Psoas muscle (tissue), 8 donors: ENCODE data around the gene UPP1. TPM values are rescaled to one million over a fixed set of nuclear protein-coding genes. Genes with fewer than 3 reads are reported as not detected.

Experiments
- ATAC-seq, 4 donors: fragments of 200-7000 bp; cut with Tn5 transposase; one replicate each; pipeline ENCODE4 v1.9.1; 2020; ENCODE audit warnings: moderate library complexity in 3 of 4, mild to moderate bottlenecking in 2 of 4
- DNase-seq, 2 donors: peaks; one replicate each; pipeline ENCODE4 v3.0.0-alpha.2; 2020
- H3K27ac ChIP-seq: fragments of 200-600 bp; one replicate; pipeline ENCODE4 v1.8.0; 2022
- H3K27me3 ChIP-seq, 3 donors: fragments of 200-600 bp in 1 of 3; one replicate each; pipeline versions ENCODE4 v1.6.1 to v1.8.0; 2013 to 2022; ENCODE audit warnings: low read length in 2 of 3, mild to moderate bottlenecking in 2 of 3, moderate library complexity in 1 of 3; ENCODE audit not compliant: insufficient read depth in 3 of 3
- H3K36me3 ChIP-seq, 2 donors: fragments of 200-600 bp in 1 of 2; one replicate each; pipeline versions ENCODE4 v1.6.1 to v1.8.0; 2013 to 2022; ENCODE audit warnings: low read depth in 1 of 2, mild to moderate bottlenecking in 1 of 2, moderate library complexity in 1 of 2; ENCODE audit not compliant: insufficient read depth in 1 of 2
- H3K4me1 ChIP-seq: fragments of 200-600 bp; one replicate; pipeline ENCODE4 v1.8.0; 2022
- H3K4me3 ChIP-seq: fragments of 200-600 bp; one replicate; pipeline ENCODE4 v1.8.0; 2022; ENCODE audit warnings: mild to moderate bottlenecking
- H3K9me3 ChIP-seq: fragments of 200-600 bp; one replicate; pipeline ENCODE4 v1.8.0; 2022
- CTCF ChIP-seq: fragments of 200-600 bp; IDR thresholded peaks from one replicate; pipeline ENCODE4 v1.8.0; 2022; ENCODE audit warnings: antibody characterized with exemption
- WGBS, 3 donors: extraction: QIAGEN DNeasy Blood & Tissue Kit; methylation state at CpG; one replicate each; pipeline versions ENCODE4 v1.1.6 to v1.1.7; 2013; 5-methylcytosine and 5-hydroxymethylcytosine counted together
- intact Hi-C, 2 donors: fragments of 100-400 bp; cut with DNase I; formaldehyde crosslinking; loops; one replicate each; pipeline versions ENCODE4 v1.11.0 to v1.14.2; 2022
- polyA plus RNA-seq, 3 donors: library from polyadenylated mRNA; stranded (reverse); fragments of 200-250 nt; gene quantifications; one replicate each; pipeline ENCODE4 v1.2.3, GENCODE V29; 2013
- total RNA-seq, 4 donors: library from RNA; stranded (reverse); fragmentation: NEBNext Ultra II Directional in 2 of 4; extraction: Animal tissue kit (Norgen Biotek cat#: 25700) in 2 of 4; gene quantifications; one replicate each; pipeline versions ENCODE4 v1.2.1 to v1.2.4, GENCODE V29; 2021 to 2023
- donor health status: healthy with polysubstance abuse.
- donor health status: DM: no; HTN: no; CAD: no; lungs with moderate emphysema.
- donor health status: Bipolar disorder and iron deficiency.
- donor health status: healthy.
- donor health status: DM: yes; HTN: yes; CAD: no.
- donor health status: DM: no; HTN: no; CAD: no.
- donor health status: DM: no; HTN: no; CAD: no.
- donor health status: DM: yes; HTN: yes; CAD: no.

The UPP1 gene
- total and polyA plus RNA-seq, 7 donors, result 7.5 to 250 (median 11.9) TPM

- 73 to 85% (median 81%) methylated on average over 3 of the region's 3 CpGs for WGBS, 3 donors
- TF ChIP-seq CTCF, result no peak
- Histone ChIP-seq H3K9me3 (no peaks in the 10 kb centered on the region), H3K27me3 (no peaks in the 10 kb centered on the region), H3K36me3 (peaks cover 19 to 69% of the 10 kb centered on the region in 2 donors), H3K27ac (no peak overlapping the region), H3K4me3 (no peak overlapping the region), H3K4me1 (no peaks in the 10 kb centered on the region)
- intact Hi-C loops, result no loop called here
- no peak for ATAC-seq
- no peak for DNase-seq
Measured at GRCh38 chr7:48099781-48100180, 10.7 kb downstream of the UPP1 start.

- 94 to 96% (median 94%) methylated on average over 8 of the region's 8 CpGs for WGBS, 3 donors
- ATAC-seq (no peak), DNase-seq (no peak)
- H3K9me3 ChIP-seq, result no peaks in the 10 kb centered on the region
- peaks cover 19 to 72% of the 10 kb centered on the region in 2 donors for H3K36me3 ChIP-seq
- no peaks in the 10 kb centered on the region for H3K27me3 ChIP-seq
- H3K27ac ChIP-seq, result no peak overlapping the region
- intact Hi-C loops, result no loop called here
- no peak for TF ChIP-seq CTCF
- H3K4me1 ChIP-seq, result no peaks in the 10 kb centered on the region
- H3K4me3 ChIP-seq, result no peak overlapping the region
Measured at GRCh38 chr7:48101352-48101751, 12.3 kb downstream of the UPP1 start.

GRCh38 chr7:48101968-48102367 lies 12.9 kb downstream of the UPP1 start:
- no peak overlapping the region for H3K4me3 ChIP-seq
- H3K9me3 ChIP-seq, result no peaks in the 10 kb centered on the region
- peak; percentile 5 for TF ChIP-seq CTCF
- 79 to 87% (median 82%) methylated on average over 4 of the region's 4 CpGs for WGBS, 3 donors
- no peaks in the 10 kb centered on the region for H3K27me3 ChIP-seq
- DNase-seq (no peak), ATAC-seq (no peak)
- H3K4me1 ChIP-seq, result no peaks in the 10 kb centered on the region
- peaks cover 19 to 76% of the 10 kb centered on the region in 2 donors for H3K36me3 ChIP-seq
- H3K27ac ChIP-seq, result no peak overlapping the region
- intact Hi-C loops, result no loop called here

GRCh38 chr7:48102530-48102929 lies 13.5 kb downstream of the UPP1 start:
- TF ChIP-seq CTCF, result no peak
- H3K4me1 ChIP-seq, result no peaks in the 10 kb centered on the region
- no peak overlapping the region for H3K4me3 ChIP-seq
- 87 to 93% (median 93%) methylated on average over 4 of the region's 4 CpGs for WGBS, 3 donors
- intact Hi-C loops, result no loop called here
- DNase-seq (no peak), ATAC-seq (no peak)
- H3K36me3 ChIP-seq, result peaks cover 19 to 82% of the 10 kb centered on the region in 2 donors
- H3K9me3 ChIP-seq, result no peaks in the 10 kb centered on the region
- H3K27ac ChIP-seq, result no peak overlapping the region
- H3K27me3 ChIP-seq, result no peaks in the 10 kb centered on the region

- DNase-seq (no peak), ATAC-seq (no peak)
- H3K4me3 ChIP-seq, result no peak overlapping the region
- H3K36me3 ChIP-seq, result peaks cover 8 to 83% of the 10 kb centered on the region in 2 donors
- 90 to 96% (median 93%) methylated on average over 5 of the region's 5 CpGs for WGBS, 3 donors
- H3K4me1 ChIP-seq, result no peaks in the 10 kb centered on the region
- intact Hi-C loops, result loop anchor here in 1 of 2 donors (5.0 kb wide), 1 partner anchor 113 kb away; no protein-coding TSS in a partner anchor
- no peak for TF ChIP-seq CTCF
- H3K27me3 ChIP-seq, result no peaks in the 10 kb centered on the region
- H3K27ac ChIP-seq, result no peak overlapping the region
- no peaks in the 10 kb centered on the region for H3K9me3 ChIP-seq
Measured at GRCh38 chr7:48105045-48105444, 16.0 kb downstream of the UPP1 start.
